Neural cell (in vitro differentiated cells): ENCODE measurements around the gene CHST13. TPM values are rescaled to one million over a fixed set of nuclear protein-coding genes. Genes with fewer than 3 reads are reported as not detected.

ENCODE experiments used
- H2AFZ ChIP-seq: fragments of 200-600, 300-800 bp; sonication (generic), shearing (Covaris generic); 2 replicates; pipeline ENCODE4 v1.6.0; 2014; ENCODE audit warnings: low read depth, mild to moderate bottlenecking, antibody characterized with exemption, low read length, moderate library complexity
- H3F3A ChIP-seq: fragments of 200-600 bp; shearing (Covaris generic); 2 replicates; pipeline ENCODE4 v1.6.1; 2016; ENCODE audit warnings: mild to moderate bottlenecking, moderate library complexity, mixed read lengths, antibody characterized with exemption, low read length; ENCODE audit not compliant: insufficient read depth, poor library complexity, severe bottlenecking
- H3K27ac ChIP-seq: fragments of 200-600, 300-800 bp; sonication (generic), shearing (Covaris generic); 2 replicates; pipeline ENCODE4 v1.5.1; 2014; ENCODE audit warnings: mild to moderate bottlenecking, low read length, moderate library complexity
- H3K27me3 ChIP-seq: fragments of 300-800, 200-600 bp; sonication (generic), shearing (Covaris generic); 2 replicates; pipeline ENCODE4 v1.6.0; 2014; ENCODE audit warnings: mild to moderate bottlenecking, low read depth, low read length, moderate library complexity; ENCODE audit not compliant: insufficient read depth
- H3K36me3 ChIP-seq: fragments of 300-800, 200-600 bp; sonication (generic), shearing (Covaris generic); 2 replicates; pipeline ENCODE4 v1.5.1; 2014; ENCODE audit warnings: mild to moderate bottlenecking, antibody characterized with exemption, low read length, moderate library complexity; ENCODE audit not compliant: insufficient read depth
- H3K4me2 ChIP-seq: fragments of 300-800, 200-600 bp; sonication (generic), shearing (Covaris generic); 2 replicates; pipeline ENCODE4 v1.6.0; 2014; ENCODE audit warnings: mild to moderate bottlenecking, low read length
- H3K4me3 ChIP-seq: fragments of 300-800, 200-600 bp; sonication (generic), shearing (Covaris generic); 2 replicates; pipeline ENCODE4 v1.5.1; 2014; ENCODE audit warnings: mild to moderate bottlenecking, low read length, moderate library complexity
- H3K79me2 ChIP-seq: fragments of 200-600 bp; shearing (Covaris generic); replicated peaks from 2 replicates; pipeline ENCODE4 v1.6.0; 2014; ENCODE audit warnings: mild to moderate bottlenecking, low read length, moderate library complexity; ENCODE audit not compliant: insufficient read depth
- H3K9ac ChIP-seq: fragments of 300-800, 200-600 bp; sonication (generic), shearing (Covaris generic); 2 replicates; pipeline ENCODE4 v1.6.1; 2016; ENCODE audit warnings: mild to moderate bottlenecking, low read length, mixed read lengths
- H3K9me2 ChIP-seq: fragments of 200-600 bp; shearing (Covaris generic); 2 replicates; pipeline ENCODE4 v1.6.1; 2016; ENCODE audit warnings: mild to moderate bottlenecking, low read length, mixed read lengths; ENCODE audit not compliant: insufficient read depth
- H3K9me3 ChIP-seq: fragments of 200-600, 300-800 bp; sonication (generic), shearing (Covaris generic); 2 replicates; pipeline ENCODE4 v1.6.1; 2016; ENCODE audit warnings: mild to moderate bottlenecking, mixed run types, low read length, moderate library complexity, mixed read lengths
- H4K20me1 ChIP-seq: fragments of 200-600 bp; shearing (Covaris generic); 2 replicates; pipeline ENCODE4 v1.6.1; 2016; ENCODE audit warnings: mild to moderate bottlenecking, mixed run types; ENCODE audit not compliant: insufficient read depth
- EP300 ChIP-seq: fragments of 450-650 bp; conservative IDR thresholded peaks from 2 replicates; pipeline ENCODE4 v1.6.1; 2014; ENCODE audit warnings: antibody characterized with exemption, mild to moderate bottlenecking, moderate library complexity; ENCODE audit not compliant: poor library complexity, severe bottlenecking
- EZH2 ChIP-seq: fragments of 200-600, 300-800 bp; shearing (Covaris generic), sonication (generic); IDR thresholded peaks from 2 replicates; pipeline ENCODE4 v1.6.1; 2014; ENCODE audit warnings: antibody characterized with exemption, low read length, borderline replicate concordance, mild to moderate bottlenecking; ENCODE audit not compliant: insufficient read depth, poor library complexity, severe bottlenecking
- MXI1 ChIP-seq: fragments of 450-650 bp; conservative IDR thresholded peaks from 2 replicates; pipeline ENCODE4 v1.6.1; 2014; ENCODE audit warnings: antibody characterized with exemption, mild to moderate bottlenecking; ENCODE audit not compliant: poor library complexity, severe bottlenecking
- POLR2AphosphoS5 ChIP-seq: IDR thresholded peaks from 2 replicates; pipeline ENCODE4 v1.6.1; 2012
- RAD21 ChIP-seq: fragments of 450-650 bp; conservative IDR thresholded peaks from 2 replicates; pipeline ENCODE4 v1.6.1; 2014; ENCODE audit warnings: antibody characterized with exemption, mild to moderate bottlenecking, moderate library complexity
- SMC3 ChIP-seq: fragments of 450-650 bp; conservative IDR thresholded peaks from 2 replicates; pipeline ENCODE4 v1.6.1; 2014; ENCODE audit warnings: antibody characterized with exemption, mild to moderate bottlenecking, moderate library complexity; ENCODE audit not compliant: poor library complexity
- TAF1 ChIP-seq: IDR thresholded peaks from 2 replicates; pipeline ENCODE4 v1.6.1; 2012; ENCODE audit warnings: low read depth
- polyA plus RNA-seq: library from polyadenylated mRNA; depleted of rRNA; stranded (reverse); fragments of >200 nt; gene quantifications from 2 replicates; pipeline ENCODE4 v1.2.3, GENCODE V29; 2014
- TF ChIP-seq, protein P1 (sequence below): fragments of 450-650 bp; IDR thresholded peaks from 2 replicates; pipeline ENCODE4 v1.5.1; 2014; ENCODE audit warnings: antibody characterized with exemption, mild to moderate bottlenecking, moderate library complexity; ENCODE audit not compliant: poor library complexity, severe bottlenecking
- TF ChIP-seq, protein P2 (sequence below): IDR thresholded peaks from 2 replicates; pipeline ENCODE4 v1.6.1; 2012; ENCODE audit warnings: borderline replicate concordance

CHST13 gene
- polyA plus RNA-seq, 1 donor from 2014 or later, result not detected

DNA sequence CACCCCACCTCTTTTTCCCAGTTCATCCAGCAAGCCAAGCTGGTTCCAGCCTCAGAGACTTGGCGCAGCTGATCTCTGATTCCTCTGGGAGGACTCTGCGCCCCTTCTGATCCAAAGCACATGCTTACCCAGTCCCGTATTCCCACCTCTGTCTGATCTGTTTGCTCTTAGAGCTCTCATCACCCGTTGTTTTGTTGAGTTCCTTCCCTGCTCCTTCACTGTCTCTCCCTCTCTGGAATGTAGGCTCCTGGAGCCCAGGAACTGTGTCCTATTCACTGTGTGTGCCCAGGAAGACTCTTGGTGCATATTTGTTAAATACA lies 46.9 kb upstream of the CHST13 start:
- no peak overlapping the region for H3K9ac ChIP-seq
- H3K4me2 ChIP-seq, result no peak overlapping the region
- no peak for TF ChIP-seq EP300
- no peak for TF ChIP-seq TAF1
- peaks cover 19% of the 10 kb centered on the region for H3K79me2 ChIP-seq
- no peak overlapping the region for H2AFZ ChIP-seq
- no peaks in the 10 kb centered on the region for H3F3A ChIP-seq
- H3K9me2 ChIP-seq, result no peaks in the 10 kb centered on the region
- no peak overlapping the region for H3K4me3 ChIP-seq
- no peak overlapping the region for H3K27ac ChIP-seq
- no peaks in the 10 kb centered on the region for H3K36me3 ChIP-seq
- no peaks in the 10 kb centered on the region for H3K9me3 ChIP-seq
- peaks cover 17% of the 10 kb centered on the region for H4K20me1 ChIP-seq
- no peaks in the 10 kb centered on the region for H3K27me3 ChIP-seq

DNA sequence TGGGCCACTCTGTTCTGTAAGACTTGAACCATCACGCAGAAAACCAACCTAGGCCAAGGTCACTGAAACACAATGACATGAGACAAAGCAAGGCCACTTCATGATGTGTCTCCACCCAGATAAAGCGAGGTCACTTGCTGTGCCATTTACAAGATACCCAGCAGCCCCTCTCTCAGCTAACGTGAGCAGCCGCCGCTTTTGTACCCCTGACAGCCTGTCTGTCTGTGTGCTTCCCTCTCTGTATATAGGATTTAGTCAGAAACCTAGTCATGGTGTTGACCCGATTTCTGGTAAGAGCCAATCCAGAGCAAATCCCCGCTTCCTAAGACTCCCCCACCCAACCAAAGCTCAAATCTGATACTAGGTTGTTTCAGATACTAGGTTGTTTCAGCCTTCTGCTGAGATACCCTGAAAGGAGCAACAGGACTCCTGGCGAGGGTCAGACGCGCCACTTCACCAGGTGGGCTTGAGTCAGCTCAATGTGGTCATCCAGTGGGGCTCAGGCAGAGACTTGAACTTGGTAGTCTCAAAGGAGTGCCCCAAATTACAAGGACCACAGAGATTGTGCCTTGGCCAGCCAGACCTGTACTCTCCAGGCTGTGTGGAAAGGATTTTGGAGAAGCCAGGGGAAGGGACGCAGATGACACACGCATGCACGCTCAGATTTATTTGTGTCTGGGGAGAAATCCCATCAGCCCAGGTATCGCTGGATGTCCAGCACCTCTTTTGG lies 45.2 kb upstream of the CHST13 start:
- Histone ChIP-seq H3K27ac (no peak overlapping the region), H3K9me3 (no peaks in the 10 kb centered on the region), H3K4me3 (no peak overlapping the region), H2AFZ (no peak overlapping the region), H3K79me2 (peaks cover 1% of the 10 kb centered on the region), H3F3A (no peaks in the 10 kb centered on the region), H3K4me2 (no peak overlapping the region), H3K9ac (no peak overlapping the region), H3K27me3 (no peaks in the 10 kb centered on the region), H4K20me1 (peaks cover 6% of the 10 kb centered on the region), H3K9me2 (no peaks in the 10 kb centered on the region), H3K36me3 (no peaks in the 10 kb centered on the region)
- TF ChIP-seq, protein P1, sequence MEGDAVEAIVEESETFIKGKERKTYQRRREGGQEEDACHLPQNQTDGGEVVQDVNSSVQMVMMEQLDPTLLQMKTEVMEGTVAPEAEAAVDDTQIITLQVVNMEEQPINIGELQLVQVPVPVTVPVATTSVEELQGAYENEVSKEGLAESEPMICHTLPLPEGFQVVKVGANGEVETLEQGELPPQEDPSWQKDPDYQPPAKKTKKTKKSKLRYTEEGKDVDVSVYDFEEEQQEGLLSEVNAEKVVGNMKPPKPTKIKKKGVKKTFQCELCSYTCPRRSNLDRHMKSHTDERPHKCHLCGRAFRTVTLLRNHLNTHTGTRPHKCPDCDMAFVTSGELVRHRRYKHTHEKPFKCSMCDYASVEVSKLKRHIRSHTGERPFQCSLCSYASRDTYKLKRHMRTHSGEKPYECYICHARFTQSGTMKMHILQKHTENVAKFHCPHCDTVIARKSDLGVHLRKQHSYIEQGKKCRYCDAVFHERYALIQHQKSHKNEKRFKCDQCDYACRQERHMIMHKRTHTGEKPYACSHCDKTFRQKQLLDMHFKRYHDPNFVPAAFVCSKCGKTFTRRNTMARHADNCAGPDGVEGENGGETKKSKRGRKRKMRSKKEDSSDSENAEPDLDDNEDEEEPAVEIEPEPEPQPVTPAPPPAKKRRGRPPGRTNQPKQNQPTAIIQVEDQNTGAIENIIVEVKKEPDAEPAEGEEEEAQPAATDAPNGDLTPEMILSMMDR, result no peak
- no peak for TF ChIP-seq EZH2
- TF ChIP-seq RAD21, result no peak

- no peaks in the 10 kb centered on the region for H3K9me2 ChIP-seq
- no peaks in the 10 kb centered on the region for H3K27me3 ChIP-seq
- H3K27ac ChIP-seq, result no peak overlapping the region
- no peak overlapping the region for H3K4me3 ChIP-seq
- H3K79me2 ChIP-seq, result no peaks in the 10 kb centered on the region
- TF ChIP-seq EP300, result no peak
- no peak for TF ChIP-seq EZH2
- TF ChIP-seq RAD21, result no peak
- no peak for TF ChIP-seq TAF1
- TF ChIP-seq, protein P1, result no peak
- no peak for TF ChIP-seq POLR2AphosphoS5
- no peak for TF ChIP-seq SMC3
- TF ChIP-seq, protein P2, sequence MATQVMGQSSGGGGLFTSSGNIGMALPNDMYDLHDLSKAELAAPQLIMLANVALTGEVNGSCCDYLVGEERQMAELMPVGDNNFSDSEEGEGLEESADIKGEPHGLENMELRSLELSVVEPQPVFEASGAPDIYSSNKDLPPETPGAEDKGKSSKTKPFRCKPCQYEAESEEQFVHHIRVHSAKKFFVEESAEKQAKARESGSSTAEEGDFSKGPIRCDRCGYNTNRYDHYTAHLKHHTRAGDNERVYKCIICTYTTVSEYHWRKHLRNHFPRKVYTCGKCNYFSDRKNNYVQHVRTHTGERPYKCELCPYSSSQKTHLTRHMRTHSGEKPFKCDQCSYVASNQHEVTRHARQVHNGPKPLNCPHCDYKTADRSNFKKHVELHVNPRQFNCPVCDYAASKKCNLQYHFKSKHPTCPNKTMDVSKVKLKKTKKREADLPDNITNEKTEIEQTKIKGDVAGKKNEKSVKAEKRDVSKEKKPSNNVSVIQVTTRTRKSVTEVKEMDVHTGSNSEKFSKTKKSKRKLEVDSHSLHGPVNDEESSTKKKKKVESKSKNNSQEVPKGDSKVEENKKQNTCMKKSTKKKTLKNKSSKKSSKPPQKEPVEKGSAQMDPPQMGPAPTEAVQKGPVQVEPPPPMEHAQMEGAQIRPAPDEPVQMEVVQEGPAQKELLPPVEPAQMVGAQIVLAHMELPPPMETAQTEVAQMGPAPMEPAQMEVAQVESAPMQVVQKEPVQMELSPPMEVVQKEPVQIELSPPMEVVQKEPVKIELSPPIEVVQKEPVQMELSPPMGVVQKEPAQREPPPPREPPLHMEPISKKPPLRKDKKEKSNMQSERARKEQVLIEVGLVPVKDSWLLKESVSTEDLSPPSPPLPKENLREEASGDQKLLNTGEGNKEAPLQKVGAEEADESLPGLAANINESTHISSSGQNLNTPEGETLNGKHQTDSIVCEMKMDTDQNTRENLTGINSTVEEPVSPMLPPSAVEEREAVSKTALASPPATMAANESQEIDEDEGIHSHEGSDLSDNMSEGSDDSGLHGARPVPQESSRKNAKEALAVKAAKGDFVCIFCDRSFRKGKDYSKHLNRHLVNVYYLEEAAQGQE, result no peak
- no peak for TF ChIP-seq MXI1
- H4K20me1 ChIP-seq, result peaks cover under 1% of the 10 kb centered on the region
- no peaks in the 10 kb centered on the region for H3K9me3 ChIP-seq
- H2AFZ ChIP-seq, result no peak overlapping the region
- no peaks in the 10 kb centered on the region for H3K36me3 ChIP-seq
- no peak overlapping the region for H3K9ac ChIP-seq
- H3F3A ChIP-seq, result no peaks in the 10 kb centered on the region
- H3K4me2 ChIP-seq, result no peak overlapping the region
These were observed 44.3 kb upstream of the CHST13 start for GRCh38 chr3:126479642-126480041.
